Upper lobe of left lung (tissue), 6 donors: ENCODE data around the gene NLGN2. TPM values are rescaled to one million over a fixed set of nuclear protein-coding genes. Genes with fewer than 3 reads are reported as not detected.
"Not testable (repeated sequence)": the region's sequence is repeated elsewhere in the genome, so short reads cannot be mapped to it uniquely, and the experiment has no call there.

ENCODE experiments used
- ATAC-seq, 2 donors: fragments of 200-7000 bp; cut with Tn5 transposase; one replicate each; pipeline ENCODE4 v1.9.1; 2022; ENCODE audit warnings: mild to moderate bottlenecking in 2 of 2, moderate library complexity in 2 of 2; ENCODE audit not compliant: low FRiP score in 2 of 2
- DNase-seq, 2 donors: peaks; one replicate each; pipeline ENCODE4 v3.0.0-alpha.2; 2019 to 2020
- H3K27ac ChIP-seq, 4 donors: fragments of 200-600 bp; sonication (generic); one replicate each; pipeline ENCODE4 v1.5.1; 2016 to 2019
- H3K27me3 ChIP-seq, 4 donors: fragments of 200-600 bp; sonication (generic); one replicate each; pipeline ENCODE4 v1.5.1; 2017 to 2019
- H3K36me3 ChIP-seq, 4 donors: fragments of 200-600 bp; sonication (generic); one replicate each; pipeline ENCODE4 v1.5.1; 2016 to 2019
- H3K4me1 ChIP-seq, 4 donors: fragments of 200-600 bp; sonication (generic); one replicate each; pipeline ENCODE4 v1.5.1; 2018 to 2019
- H3K4me3 ChIP-seq, 4 donors: fragments of 200-600 bp; sonication (generic); one replicate each; pipeline ENCODE4 v1.5.1; 2017 to 2019; ENCODE audit warnings: mild to moderate bottlenecking in 2 of 4, moderate library complexity in 1 of 4
- H3K9me3 ChIP-seq, 4 donors: fragments of 200-600 bp; sonication (generic); one replicate each; pipeline ENCODE4 v1.5.1; 2018 to 2019
- CTCF ChIP-seq, 6 experiments: fragments of 450-650 bp in 4 of 6; fragments of 200-600 bp in 2 of 6; sonication (generic) in 2 of 6; IDR thresholded peaks; one replicate each; pipeline ENCODE4 v1.5.1; 2016 to 2019; ENCODE audit warnings: antibody characterized with exemption in 6 of 6
- EP300 ChIP-seq, 4 donors: sonication (generic); formaldehyde crosslinking; IDR thresholded peaks; one replicate each; pipeline ENCODE4 v1.5.1; 2017; ENCODE audit warnings: antibody characterized with exemption in 4 of 4, control low read depth in 2 of 4
- POLR2A ChIP-seq, 4 donors: fragments of 450-650 bp; IDR thresholded peaks; one replicate each; pipeline ENCODE4 v1.5.1; 2016 to 2017; ENCODE audit warnings: antibody characterized with exemption in 4 of 4, mild to moderate bottlenecking in 2 of 4
- POLR2AphosphoS5 ChIP-seq, 2 donors: sonication (generic); formaldehyde crosslinking; IDR thresholded peaks; one replicate each; pipeline ENCODE4 v1.5.1; 2017; ENCODE audit warnings: antibody characterized with exemption in 2 of 2
- WGBS, 2 donors: methylation state at CpG; one replicate each; pipeline ENCODE4 v1.1.5; 2017 to 2018; 5-methylcytosine and 5-hydroxymethylcytosine counted together
- total RNA-seq, 6 donors: library from RNA; depleted of rRNA in 4 of 6; stranded (reverse); fragments of >200 nt in 4 of 6; gene quantifications; one replicate each; pipeline versions ENCODE4 v1.1.0 to v1.2.1, GENCODE V29; 2016 to 2021
- donor health status: DM: no; HTN: no; CAD: no; lungs with moderate emphysema.
- donor health status: DM: no; HTN: yes; CAD: no; lungs with severe emphysema.

NLGN2 gene
- 10 to 100 TPM in 3 of 6 donors, 1 to 10 TPM in 3; 3.8 to 16.8 (median 8.9) TPM for total RNA-seq

- Histone ChIP-seq H3K9me3 (no peaks in the 10 kb centered on the region), H3K4me3 (peak within 1 kb of the TSS in 1 of 4 donors; percentile 13), H3K36me3 (peaks cover 0 to 8% (median 0%) of the 10 kb centered on the region in 4 donors), H3K4me1 (peaks cover 12 to 22% (median 19%) of the 10 kb centered on the region in 4 donors), H3K27ac (no peak within 1 kb of the TSS), H3K27me3 (no peaks in the 10 kb centered on the region)
- no peak for ATAC-seq
- 51 to 64% methylated on average over 9 to 10 of the region's 12 CpGs for WGBS, 2 donors
- no peak for DNase-seq
- no peak for TF ChIP-seq EP300 (IDR thresholded peaks at IDR 0.05)
These were observed at the start of gene NLGN2 for GRCh38 chr17:7407485-7408251. Gene NLGN2 (plus strand): TSS chr17:7407845. CDS start chr17:7408256, 411 bp downstream.

- TF ChIP-seq CTCF (IDR thresholded peaks at IDR 0.05) (no peak), POLR2AphosphoS5 (IDR thresholded peaks at IDR 0.05) (no peak), POLR2A (IDR thresholded peaks at IDR 0.05) (no peak), EP300 (IDR thresholded peaks at IDR 0.05) (no peak)
- no peaks in the 10 kb centered on the region for H3K9me3 ChIP-seq
- H3K36me3 ChIP-seq: no peaks in the 10 kb centered on the region
- WGBS, 2 donors: 52 to 67% methylated on average over 3 of the region's 3 CpGs
- DNase-seq (no peak), ATAC-seq (no peak)
- H3K27ac ChIP-seq: no peak overlapping the region
- no peaks in the 10 kb centered on the region for H3K4me1 ChIP-seq
- H3K4me3 ChIP-seq: no peak overlapping the region
- H3K27me3 ChIP-seq: no peaks in the 10 kb centered on the region
These were observed 45.7 kb upstream of the NLGN2 start for GRCh38 chr17:7361906-7362305.

- TF ChIP-seq POLR2AphosphoS5 (IDR thresholded peaks at IDR 0.05) (no peak), EP300 (IDR thresholded peaks at IDR 0.05) (no peak), POLR2A (IDR thresholded peaks at IDR 0.05) (no peak), CTCF (IDR thresholded peaks at IDR 0.05) (no peak)
- H3K4me1 ChIP-seq: no peaks in the 10 kb centered on the region
- 90 to 95% methylated on average over 6 of the region's 6 CpGs for WGBS, 2 donors
- H3K27me3 ChIP-seq: no peaks in the 10 kb centered on the region
- no peak for ATAC-seq
- H3K9me3 ChIP-seq: no peaks in the 10 kb centered on the region
- H3K4me3 ChIP-seq: no peak overlapping the region
- H3K36me3 ChIP-seq: no peaks in the 10 kb centered on the region
- no peak for DNase-seq
- H3K27ac ChIP-seq: no peak overlapping the region
These were observed 44.3 kb upstream of the NLGN2 start for GRCh38 chr17:7363311-7363710.

GRCh38 chr17:7365963-7366362 lies 41.7 kb upstream of the NLGN2 start:
- 87 to 88% methylated on average over 6 of the region's 7 CpGs for WGBS, 2 donors
- DNase-seq, H3K36me3 ChIP-seq: not testable (repeated sequence)

GRCh38 chr17:7367083-7367482 lies 40.6 kb upstream of the NLGN2 start:
- DNase-seq (no peak), ATAC-seq (no peak)
- Histone ChIP-seq H3K27me3 (no peaks in the 10 kb centered on the region), H3K36me3 (no peaks in the 10 kb centered on the region), H3K27ac (no peak overlapping the region), H3K4me3 (no peak overlapping the region), H3K9me3 (no peaks in the 10 kb centered on the region), H3K4me1 (no peaks in the 10 kb centered on the region)
- TF ChIP-seq POLR2A (IDR thresholded peaks at IDR 0.05): no peak
- TF ChIP-seq POLR2AphosphoS5 (IDR thresholded peaks at IDR 0.05): no peak
- no peak for TF ChIP-seq EP300 (IDR thresholded peaks at IDR 0.05)
- TF ChIP-seq CTCF (IDR thresholded peaks at IDR 0.05): no peak
- 88 to 89% methylated on average over 7 to 8 of the region's 8 CpGs for WGBS, 2 donors

More at GRCh38 chr17:7365963-7366362, 41.7 kb upstream of the NLGN2 start:
- not testable (repeated sequence) for H3K27me3 ChIP-seq, H3K9me3 ChIP-seq, H3K4me1 ChIP-seq, H3K27ac ChIP-seq, ATAC-seq, H3K4me3 ChIP-seq
